HG03159 (cell line): ENCODE results near the gene SLC16A14.
A peak's percentile ranks its signal among the peaks of the same experiment; 100 is the strongest.
"Not testable (repeated sequence)": the region's sequence is repeated elsewhere in the genome, so short reads cannot be mapped to it uniquely, and the experiment has no call there.

Source experiments
- ATAC-seq: cut with Tn5 transposase; IDR thresholded peaks from one replicate; pipeline ENCODE4 v1.9.1; 2021; ENCODE audit warnings: mild to moderate bottlenecking, moderate library complexity; ENCODE audit not compliant: unreplicated experiment

SLC16A14 gene

GRCh38 chr2:230068651-230069055, at the start of gene SLC16A14:
Gene SLC16A14 (minus strand): TSS chr2:230068924. CDS start chr2:230059352, 9,572 bp downstream.
- peak; percentile 35 for ATAC-seq

GRCh38 chr2:230106771-230107170, 38.0 kb upstream of the SLC16A14 start:
- ATAC-seq, result no peak

DNA sequence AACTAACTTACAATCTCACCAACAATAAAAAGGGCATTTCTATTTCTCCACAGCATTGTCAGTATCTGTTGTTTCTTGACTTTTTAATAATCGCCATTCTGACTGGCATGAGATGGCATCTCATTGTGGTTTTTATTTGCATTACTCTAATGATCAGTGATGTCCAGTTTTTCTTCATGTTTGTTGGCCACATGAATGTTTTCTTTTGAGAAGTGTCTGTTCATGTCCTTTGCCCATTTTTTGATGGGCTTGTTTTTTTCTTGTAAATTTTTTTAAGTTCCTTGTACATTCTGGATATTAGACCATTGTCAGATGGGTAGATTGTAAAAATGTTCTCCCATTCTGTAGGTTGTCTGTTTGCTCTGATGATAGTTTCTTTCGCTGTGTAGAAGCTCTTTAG, 33.2 kb upstream of the SLC16A14 start:
- ATAC-seq, result not testable (repeated sequence)

DNA sequence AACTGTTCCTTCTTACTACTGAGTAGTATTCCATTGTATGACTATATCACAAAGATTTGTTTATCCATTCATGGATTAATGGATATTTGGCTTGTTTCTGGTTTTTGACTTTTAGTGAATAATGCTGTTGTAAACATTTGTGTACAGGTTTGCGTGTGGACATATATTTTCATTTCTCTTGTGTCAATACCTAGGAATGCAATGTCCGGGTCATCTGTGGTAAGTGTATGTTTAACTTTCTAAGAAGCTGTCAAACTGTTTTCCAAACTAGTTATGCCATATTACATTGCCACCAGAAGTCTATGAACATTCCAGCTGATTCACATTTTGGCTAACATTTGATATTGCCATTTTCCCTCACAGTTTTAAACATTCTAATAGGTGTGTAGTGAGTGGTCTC, 29.1 kb upstream of the SLC16A14 start:
- ATAC-seq, result no peak

DNA sequence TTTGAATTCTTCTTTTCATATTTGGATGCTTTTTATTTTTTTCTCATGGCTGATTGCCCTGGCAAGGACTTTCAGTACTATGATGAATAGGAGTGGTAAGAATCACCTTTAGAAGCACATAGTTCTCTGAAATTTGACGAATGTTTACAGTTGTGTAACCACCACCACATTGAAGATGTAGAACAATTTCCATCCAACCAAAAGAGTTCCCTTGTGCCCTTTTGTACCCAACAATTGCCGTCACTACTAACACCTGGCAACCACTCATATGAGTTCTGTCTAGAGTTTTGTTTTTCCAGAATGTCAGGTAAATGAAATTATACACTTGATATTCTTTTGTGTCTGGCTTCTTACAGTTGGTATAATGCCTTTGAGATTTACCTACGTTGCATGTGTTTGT, 28.7 kb upstream of the SLC16A14 start:
- ATAC-seq, result no peak

DNA sequence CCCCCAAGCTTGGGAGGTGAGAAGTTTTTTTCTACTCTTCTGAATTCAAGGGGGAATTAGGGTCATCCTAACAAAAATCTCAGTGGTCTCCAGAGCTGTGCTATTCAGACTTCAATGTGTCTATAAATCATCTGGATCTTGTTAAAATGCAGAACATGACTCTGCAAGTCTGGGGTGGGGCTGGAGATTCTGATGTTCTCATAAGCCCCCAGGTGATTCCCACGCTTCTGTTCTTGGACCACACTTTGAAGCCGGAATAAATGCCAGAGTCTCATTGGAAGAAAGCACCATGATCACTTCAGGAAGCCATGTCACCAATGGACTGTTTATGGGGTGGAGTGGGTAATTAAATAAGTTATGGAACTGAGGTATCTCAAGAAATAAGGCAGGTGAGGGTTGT, 22.2 kb upstream of the SLC16A14 start:
- ATAC-seq, result no peak

- no peak for ATAC-seq
These were observed 16.5 kb upstream of the SLC16A14 start for GRCh38 chr2:230085201-230085600.

DNA sequence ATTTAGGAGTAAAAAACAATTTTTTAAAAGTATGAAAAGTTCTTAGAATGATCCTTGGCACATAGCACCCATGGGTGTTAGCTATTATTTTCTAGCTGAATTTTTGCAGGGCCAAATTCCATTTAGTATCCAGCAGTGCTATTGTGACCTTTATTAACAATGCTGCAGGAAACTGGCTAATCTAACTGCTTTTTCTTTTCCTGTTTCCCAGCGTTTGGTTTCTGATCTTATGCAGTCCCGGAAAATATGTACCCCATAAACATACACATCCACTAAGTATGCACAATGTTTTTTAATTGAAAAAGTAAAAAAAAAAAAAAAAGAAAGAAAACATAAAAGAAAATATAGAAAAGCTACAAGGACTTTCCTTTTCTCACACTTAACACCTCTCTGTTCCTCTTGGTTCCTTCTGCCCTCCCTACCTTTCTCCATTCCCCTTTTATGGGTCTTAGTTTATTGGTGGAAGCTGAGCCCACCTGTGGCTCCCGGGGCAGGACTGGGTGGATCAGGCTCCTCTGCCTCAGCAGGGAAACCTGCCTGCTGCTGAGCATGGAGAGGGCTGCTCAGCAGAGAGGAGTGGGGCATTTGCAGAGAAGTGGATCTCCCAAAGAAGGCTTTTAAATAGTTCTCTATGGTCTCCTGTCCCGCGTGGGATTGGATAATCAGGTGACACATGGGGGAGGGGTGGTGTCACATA, 9.3 kb upstream of the SLC16A14 start:
- no peak for ATAC-seq

GRCh38 chr2:230076819-230077218, 8.1 kb upstream of the SLC16A14 start:
- ATAC-seq, result no peak

DNA sequence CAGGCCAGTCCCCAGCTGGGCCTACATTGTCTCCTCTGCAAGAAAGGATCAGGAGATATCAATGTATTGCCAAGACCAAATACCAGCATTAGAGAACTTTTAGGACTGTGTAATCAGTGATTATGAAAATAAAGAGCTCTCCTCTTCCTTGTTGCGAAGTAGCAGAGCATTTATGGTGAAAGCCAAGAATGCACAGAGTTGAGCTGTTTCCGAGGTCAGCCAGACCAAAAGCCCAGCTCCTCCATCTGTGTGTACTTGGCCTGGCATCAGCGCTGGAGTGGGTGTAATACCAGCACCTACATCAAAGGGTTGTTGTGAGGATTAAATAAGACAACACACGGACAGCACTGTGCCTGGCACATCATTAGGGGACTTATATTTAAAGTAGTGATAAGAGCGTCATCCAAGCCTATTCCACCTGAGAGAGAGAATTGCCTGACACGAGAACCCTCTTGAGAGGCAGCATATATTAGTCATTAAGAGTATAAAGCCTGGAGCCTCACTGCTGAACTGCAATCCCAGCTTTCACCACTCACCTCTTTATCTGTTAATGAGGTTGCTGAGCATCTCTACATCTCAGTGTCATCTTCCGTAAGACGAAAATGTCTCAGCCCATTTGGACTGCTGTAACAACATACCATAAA, 7.4 kb upstream of the SLC16A14 start:
- no peak for ATAC-seq

GRCh38 chr2:230071421-230071820, 2.7 kb upstream of the SLC16A14 start:
- ATAC-seq, result no peak

DNA sequence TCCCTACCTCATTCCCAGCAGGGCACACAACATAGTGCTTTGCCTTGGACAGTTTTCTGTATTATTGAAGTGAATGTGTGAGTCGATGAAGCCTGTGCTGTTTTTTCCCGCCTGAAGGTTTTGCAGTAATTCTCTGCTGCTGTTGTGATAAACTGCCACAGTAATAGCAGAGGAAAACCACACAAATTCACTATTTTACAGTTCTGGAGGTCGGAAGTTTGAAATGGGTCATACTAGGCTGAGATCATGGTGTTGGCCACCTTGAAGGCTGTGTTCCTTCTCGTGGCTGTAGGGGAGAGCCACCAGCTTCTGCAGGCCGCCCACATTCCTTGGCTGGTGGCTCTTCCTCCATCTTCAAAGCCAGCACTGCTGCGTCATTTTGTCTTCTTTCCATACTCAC, 678 bp upstream of the SLC16A14 start:
- no peak for ATAC-seq

GRCh38 chr2:230068016-230068650, 591 bp downstream of the SLC16A14 start:
- ATAC-seq, result peak; percentile 38

- no peak for ATAC-seq
These were observed 7.9 kb downstream of the SLC16A14 start for GRCh38 chr2:230060672-230061293.

DNA sequence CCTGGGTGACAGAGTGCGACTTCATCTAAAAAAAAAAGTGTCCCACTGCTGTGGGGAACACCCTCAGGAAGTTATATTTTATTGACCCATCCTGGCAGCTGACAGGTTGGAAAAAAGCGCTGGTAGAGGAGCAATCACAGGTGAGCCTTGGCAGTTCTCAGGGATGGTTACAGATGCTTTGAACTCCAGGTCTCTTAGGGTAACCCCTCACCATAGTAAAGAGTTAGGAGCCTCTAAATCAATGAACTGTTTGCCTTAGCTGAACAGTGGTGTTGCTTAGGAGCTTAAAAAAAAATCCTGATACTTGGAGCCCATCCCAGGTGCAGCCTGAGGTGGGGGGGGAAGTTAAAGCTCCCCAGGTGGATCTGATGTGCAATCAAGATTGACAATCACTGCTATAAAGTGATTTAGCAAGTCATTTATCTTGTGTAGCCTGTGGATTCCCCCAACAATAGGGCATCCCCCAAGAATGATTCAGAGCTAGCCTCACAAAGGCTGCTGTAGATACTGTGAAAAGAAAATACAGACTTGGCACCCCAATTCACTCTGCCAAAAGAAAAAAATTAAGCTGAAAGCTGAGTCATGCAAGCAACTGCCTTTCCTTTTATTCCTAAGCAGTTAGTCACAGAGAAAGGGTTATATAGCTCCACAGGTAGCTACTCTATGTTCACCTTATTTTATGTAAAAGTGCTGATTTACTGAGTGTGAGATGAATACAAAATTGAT, 14.8 kb downstream of the SLC16A14 start:
- no peak for ATAC-seq

GRCh38 chr2:230052299-230052698, 16.4 kb downstream of the SLC16A14 start:
- no peak for ATAC-seq

- no peak for ATAC-seq
These were observed 18.6 kb downstream of the SLC16A14 start for GRCh38 chr2:230050136-230050535.

GRCh38 chr2:230048010-230048671, 20.6 kb downstream of the SLC16A14 start:
- ATAC-seq, result no peak

- no peak for ATAC-seq
These were observed 22.2 kb downstream of the SLC16A14 start for GRCh38 chr2:230046491-230046890.

DNA sequence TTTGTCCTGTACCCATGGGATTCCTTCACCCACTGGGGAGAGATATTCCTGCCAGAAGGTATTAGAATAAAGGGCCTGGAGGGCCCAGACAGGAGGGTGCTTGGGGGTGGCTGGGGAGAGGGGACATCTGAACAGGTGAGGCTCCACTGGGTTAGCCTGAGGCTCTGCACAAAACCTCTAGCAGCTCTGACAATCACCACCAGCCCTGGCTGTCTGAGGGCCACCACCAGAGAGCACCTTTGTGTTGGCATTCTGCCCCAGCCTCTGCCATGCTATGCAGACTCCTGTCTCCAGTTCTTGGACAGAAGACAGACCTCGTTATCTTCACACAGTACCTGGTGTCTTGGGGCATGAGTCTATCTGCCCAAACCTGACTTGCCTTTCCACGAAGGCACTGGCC, 25.3 kb downstream of the SLC16A14 start:
- ATAC-seq, result no peak

GRCh38 chr2:230043025-230043424, 25.7 kb downstream of the SLC16A14 start:
- no peak for ATAC-seq
